ENCODE data around the gene ADCY1. TPM values are rescaled to one million over a fixed set of nuclear protein-coding genes. Genes with fewer than 3 reads are reported as not detected.

ADCY1 gene
- total RNA-seq, 1 experiment from 2014 or later, result not detected

GRCh38 chr7:45589915-45590678 lies 15.9 kb downstream of the ADCY1 start:
- CTCF ChIA-PET, result no interaction called here

GRCh38 chr7:45590679-45591057 lies 16.5 kb downstream of the ADCY1 start:
- H3K9me2 ChIP-seq (ENCODE audit: insufficient read depth), result no peaks in the 10 kb centered on the region
- ChIA-PET POLR2A (ENCODE audit: unreplicated experiment) (no interaction called here), CTCF (no interaction called here)
- no peaks in the 10 kb centered on the region for H3K9me3 ChIP-seq (ENCODE audit: insufficient read depth, low read depth)
- H3K4me3 ChIP-seq, result no peak overlapping the region
- H3K27me3 ChIP-seq (ENCODE audit: insufficient read depth, low read depth), result peaks cover 99% of the 10 kb centered on the region
- no peaks in the 10 kb centered on the region for H3K36me3 ChIP-seq (ENCODE audit: low read depth)
- H2AFZ ChIP-seq, result no peak overlapping the region
- BruUV-seq (replicated peaks), result no TSS peak
- no peak overlapping the region for H3K27ac ChIP-seq
- H3K4me1 ChIP-seq (replicated peaks; ENCODE audit: insufficient read depth), result no peaks in the 10 kb centered on the region
- H3F3A ChIP-seq (ENCODE audit: insufficient read depth, low read depth), result no peaks in the 10 kb centered on the region
- no peak for DNase-seq
- H3K4me2 ChIP-seq, result no peak overlapping the region
- 0 out of 2 replicates have a peak, but pooled peaks cover 3% of the 10 kb centered on the region for H4K20me1 ChIP-seq (ENCODE audit: insufficient read depth)
- TF ChIP-seq, protein P1, sequence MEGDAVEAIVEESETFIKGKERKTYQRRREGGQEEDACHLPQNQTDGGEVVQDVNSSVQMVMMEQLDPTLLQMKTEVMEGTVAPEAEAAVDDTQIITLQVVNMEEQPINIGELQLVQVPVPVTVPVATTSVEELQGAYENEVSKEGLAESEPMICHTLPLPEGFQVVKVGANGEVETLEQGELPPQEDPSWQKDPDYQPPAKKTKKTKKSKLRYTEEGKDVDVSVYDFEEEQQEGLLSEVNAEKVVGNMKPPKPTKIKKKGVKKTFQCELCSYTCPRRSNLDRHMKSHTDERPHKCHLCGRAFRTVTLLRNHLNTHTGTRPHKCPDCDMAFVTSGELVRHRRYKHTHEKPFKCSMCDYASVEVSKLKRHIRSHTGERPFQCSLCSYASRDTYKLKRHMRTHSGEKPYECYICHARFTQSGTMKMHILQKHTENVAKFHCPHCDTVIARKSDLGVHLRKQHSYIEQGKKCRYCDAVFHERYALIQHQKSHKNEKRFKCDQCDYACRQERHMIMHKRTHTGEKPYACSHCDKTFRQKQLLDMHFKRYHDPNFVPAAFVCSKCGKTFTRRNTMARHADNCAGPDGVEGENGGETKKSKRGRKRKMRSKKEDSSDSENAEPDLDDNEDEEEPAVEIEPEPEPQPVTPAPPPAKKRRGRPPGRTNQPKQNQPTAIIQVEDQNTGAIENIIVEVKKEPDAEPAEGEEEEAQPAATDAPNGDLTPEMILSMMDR (conservative IDR thresholded peaks at IDR 0.05), result no peak
- TF ChIP-seq EZH2 (IDR thresholded peaks at IDR 0.05; ENCODE audit: low read depth), result no peak
- H3K79me2 ChIP-seq (ENCODE audit: low read depth), result no peaks in the 10 kb centered on the region
- intact Hi-C loops (cut with micrococcal nuclease; ENCODE audit: unreplicated experiment), result no loop called here

More at GRCh38 chr7:45589915-45590678, 15.9 kb downstream of the ADCY1 start:
- Histone ChIP-seq H3K4me3 (no peak overlapping the region), H3K36me3 (ENCODE audit: low read depth) (no peaks in the 10 kb centered on the region), H3K79me2 (ENCODE audit: low read depth) (no peaks in the 10 kb centered on the region), H3K27me3 (ENCODE audit: insufficient read depth, low read depth) (peaks cover 99% of the 10 kb centered on the region), H3F3A (ENCODE audit: insufficient read depth, low read depth) (no peaks in the 10 kb centered on the region), H3K4me2 (no peak overlapping the region), H3K9me2 (ENCODE audit: insufficient read depth) (no peaks in the 10 kb centered on the region), H3K9me3 (ENCODE audit: insufficient read depth, low read depth) (no peaks in the 10 kb centered on the region), H2AFZ (no peak overlapping the region), H3K27ac (no peak overlapping the region), H4K20me1 (ENCODE audit: insufficient read depth) (0 out of 2 replicates have a peak, but pooled peaks cover 3% of the 10 kb centered on the region), H3K4me1 (replicated peaks; ENCODE audit: insufficient read depth) (no peaks in the 10 kb centered on the region)
- intact Hi-C loops (cut with micrococcal nuclease; ENCODE audit: unreplicated experiment), result no loop called here
- no TSS peak for BruUV-seq (replicated peaks)
- DNase-seq, result no peak
- POLR2A ChIA-PET (ENCODE audit: unreplicated experiment), result no interaction called here
- TF ChIP-seq, protein P1 (conservative IDR thresholded peaks at IDR 0.05), result no peak
- TF ChIP-seq EZH2 (IDR thresholded peaks at IDR 0.05; ENCODE audit: low read depth), result no peak

GRCh38 chr7:45591101-45591906 lies 17.1 kb downstream of the ADCY1 start:
- ChIA-PET CTCF (no interaction called here), POLR2A (ENCODE audit: unreplicated experiment) (no interaction called here)
- no peak overlapping the region for H3K27ac ChIP-seq
- no peaks in the 10 kb centered on the region for H3K9me2 ChIP-seq (ENCODE audit: insufficient read depth)
- H3K4me1 ChIP-seq (replicated peaks; ENCODE audit: insufficient read depth), result no peaks in the 10 kb centered on the region
- no peak overlapping the region for H3K4me2 ChIP-seq
- peaks cover 99% of the 10 kb centered on the region for H3K27me3 ChIP-seq (ENCODE audit: insufficient read depth, low read depth)
- H3K79me2 ChIP-seq (ENCODE audit: low read depth), result no peaks in the 10 kb centered on the region
- H3F3A ChIP-seq (ENCODE audit: insufficient read depth, low read depth), result no peaks in the 10 kb centered on the region
- no peaks in the 10 kb centered on the region for H3K36me3 ChIP-seq (ENCODE audit: low read depth)
- no peaks in the 10 kb centered on the region for H3K9me3 ChIP-seq (ENCODE audit: insufficient read depth, low read depth)
- H3K4me3 ChIP-seq, result no peak overlapping the region
- DNase-seq, result no peak
- TF ChIP-seq, protein P1 (conservative IDR thresholded peaks at IDR 0.05), result no peak
- TF ChIP-seq EZH2 (IDR thresholded peaks at IDR 0.05; ENCODE audit: low read depth), result no peak
- no peak overlapping the region for H2AFZ ChIP-seq
- intact Hi-C loops (cut with micrococcal nuclease; ENCODE audit: unreplicated experiment), result no loop called here
- BruUV-seq (replicated peaks), result no TSS peak
- H4K20me1 ChIP-seq (ENCODE audit: insufficient read depth), result 0 out of 2 replicates have a peak, but pooled peaks cover 3% of the 10 kb centered on the region
